Smooth muscle cell (in vitro differentiated cells): Measurements from ENCODE around the gene CSGALNACT2. TPM values are rescaled to one million over a fixed set of nuclear protein-coding genes. Genes with fewer than 3 reads are reported as not detected.

Source experiments
- DNase-seq: peaks from one replicate; lab custom pipeline; 2025; ENCODE audit not compliant: unreplicated experiment; lab: John Stamatoyannopoulos, UW
- H2AFZ ChIP-seq: fragments of 200-600 bp; sonication (generic); 2 replicates; pipeline ENCODE4 v1.6.0; 2016; ENCODE audit warnings: antibody characterized with exemption, low read depth, mild to moderate bottlenecking
- H3F3A ChIP-seq: fragments of 200-600 bp; sonication (generic); 2 replicates; pipeline ENCODE4 v1.6.0; 2017; ENCODE audit warnings: antibody characterized with exemption, low read depth
- H3K27ac ChIP-seq: fragments of 200-600 bp; sonication (generic); 2 replicates; pipeline ENCODE4 v1.5.1; 2016; ENCODE audit warnings: low read depth, mild to moderate bottlenecking
- H3K27me3 ChIP-seq: fragments of 200-600 bp; sonication (generic); 2 replicates; pipeline ENCODE4 v1.6.1; 2016; ENCODE audit warnings: low read depth, mild to moderate bottlenecking
- H3K36me3 ChIP-seq: fragments of 200-600 bp; sonication (generic); 2 replicates; pipeline ENCODE4 v1.5.1; 2016; ENCODE audit warnings: low read depth
- H3K4me1 ChIP-seq: fragments of 200-600 bp; sonication (generic); 2 replicates; pipeline ENCODE4 v1.5.1; 2016; ENCODE audit warnings: low read depth
- H3K4me2 ChIP-seq: fragments of 200-600 bp; sonication (generic); 2 replicates; pipeline ENCODE4 v1.6.0; 2016; ENCODE audit warnings: mild to moderate bottlenecking
- H3K4me3 ChIP-seq: fragments of 200-600 bp; sonication (generic); 2 replicates; pipeline ENCODE4 v1.5.1; 2016; ENCODE audit warnings: mild to moderate bottlenecking
- H3K79me2 ChIP-seq: fragments of 200-600 bp; sonication (generic); 2 replicates; pipeline ENCODE4 v1.6.0; 2016; ENCODE audit warnings: low read depth, mild to moderate bottlenecking
- H3K9ac ChIP-seq: fragments of 200-600 bp; sonication (generic); 2 replicates; pipeline ENCODE4 v1.6.0; 2016; ENCODE audit warnings: low read depth
- H3K9me3 ChIP-seq: fragments of 200-600 bp; sonication (generic); replicated peaks from 2 replicates; pipeline ENCODE4 v1.5.1; 2016; ENCODE audit warnings: low read depth
- H4K20me1 ChIP-seq: fragments of 200-600 bp; sonication (generic); 2 replicates; pipeline ENCODE4 v1.6.0; 2016; ENCODE audit warnings: low read depth
- WGBS: methylation state at CpG from one replicate; pipeline ENCODE4 v1.1.7; 2016; ENCODE audit warnings: low lambda C conversion rate; 5-methylcytosine and 5-hydroxymethylcytosine counted together
- polyA plus RNA-seq: library from polyadenylated mRNA; unstranded; fragments of >200 nt; fragmentation: Nextera tagmentation; extraction: Ambion mirVana; gene quantifications from 2 replicates; pipeline ENCODE4 v1.2.1, GENCODE V29; 2016
- total RNA-seq: library from RNA; depleted of rRNA; stranded (reverse); fragments of >200 nt; gene quantifications from 2 replicates; pipeline ENCODE4 v1.2.3, GENCODE V29; 2014
- TF ChIP-seq, protein P1 (sequence below): fragments of 200-600 bp; sonication (generic); IDR thresholded peaks from 2 replicates; pipeline ENCODE4 v1.5.1; 2017; ENCODE audit warnings: borderline replicate concordance, mild to moderate bottlenecking, antibody characterized with exemption; ENCODE audit not compliant: insufficient read depth, poor library complexity, severe bottlenecking

The CSGALNACT2 gene
- total and polyA plus RNA-seq, 2 experiments from 2014 or later, result 35.6 to 40.4 TPM

DNA sequence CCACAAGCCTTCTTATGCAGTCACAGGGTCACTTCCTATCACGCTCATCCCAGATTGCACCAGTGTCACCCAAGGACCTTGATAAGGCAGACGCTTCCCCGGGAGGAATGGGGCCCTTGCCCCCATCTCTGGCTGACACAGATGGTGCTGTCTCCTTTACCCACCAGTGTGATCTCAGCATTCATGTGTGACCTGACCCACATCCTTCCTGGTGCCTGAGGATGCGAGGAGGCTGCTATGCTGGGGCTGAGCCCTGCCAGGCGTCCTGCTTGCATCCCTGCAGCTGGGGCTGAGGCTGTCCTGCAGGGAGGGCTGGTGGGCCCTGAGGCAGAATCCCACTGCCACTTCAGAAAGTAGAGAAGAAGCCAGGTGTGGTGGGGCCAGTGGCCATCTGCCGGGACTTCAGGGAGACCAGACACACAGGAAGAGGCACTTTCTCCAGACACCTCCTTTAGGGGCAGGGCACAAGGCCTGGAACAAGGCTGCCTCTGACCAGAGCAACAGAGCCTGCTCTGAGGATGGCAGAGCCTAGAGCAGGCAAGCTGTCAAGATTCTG is 93.4 kb downstream of the CSGALNACT2 start:
- no peaks in the 10 kb centered on the region for H3K79me2 ChIP-seq
- DNase-seq, result no peak
- peaks cover 84% of the 10 kb centered on the region for H3K27me3 ChIP-seq
- H3K27ac ChIP-seq, result no peak overlapping the region
- no peaks in the 10 kb centered on the region for H3K36me3 ChIP-seq
- no peaks in the 10 kb centered on the region for H3K9me3 ChIP-seq
- H3K4me3 ChIP-seq, result no peak overlapping the region
- no peak overlapping the region for H2AFZ ChIP-seq
- no peaks in the 10 kb centered on the region for H3F3A ChIP-seq
- TF ChIP-seq, protein P1, sequence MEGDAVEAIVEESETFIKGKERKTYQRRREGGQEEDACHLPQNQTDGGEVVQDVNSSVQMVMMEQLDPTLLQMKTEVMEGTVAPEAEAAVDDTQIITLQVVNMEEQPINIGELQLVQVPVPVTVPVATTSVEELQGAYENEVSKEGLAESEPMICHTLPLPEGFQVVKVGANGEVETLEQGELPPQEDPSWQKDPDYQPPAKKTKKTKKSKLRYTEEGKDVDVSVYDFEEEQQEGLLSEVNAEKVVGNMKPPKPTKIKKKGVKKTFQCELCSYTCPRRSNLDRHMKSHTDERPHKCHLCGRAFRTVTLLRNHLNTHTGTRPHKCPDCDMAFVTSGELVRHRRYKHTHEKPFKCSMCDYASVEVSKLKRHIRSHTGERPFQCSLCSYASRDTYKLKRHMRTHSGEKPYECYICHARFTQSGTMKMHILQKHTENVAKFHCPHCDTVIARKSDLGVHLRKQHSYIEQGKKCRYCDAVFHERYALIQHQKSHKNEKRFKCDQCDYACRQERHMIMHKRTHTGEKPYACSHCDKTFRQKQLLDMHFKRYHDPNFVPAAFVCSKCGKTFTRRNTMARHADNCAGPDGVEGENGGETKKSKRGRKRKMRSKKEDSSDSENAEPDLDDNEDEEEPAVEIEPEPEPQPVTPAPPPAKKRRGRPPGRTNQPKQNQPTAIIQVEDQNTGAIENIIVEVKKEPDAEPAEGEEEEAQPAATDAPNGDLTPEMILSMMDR, result no peak
- no peak overlapping the region for H3K9ac ChIP-seq
- no peak overlapping the region for H3K4me2 ChIP-seq
- no peaks in the 10 kb centered on the region for H4K20me1 ChIP-seq
- 85% methylated on average over 6 of the region's 6 CpGs for WGBS
- no peaks in the 10 kb centered on the region for H3K4me1 ChIP-seq

DNA sequence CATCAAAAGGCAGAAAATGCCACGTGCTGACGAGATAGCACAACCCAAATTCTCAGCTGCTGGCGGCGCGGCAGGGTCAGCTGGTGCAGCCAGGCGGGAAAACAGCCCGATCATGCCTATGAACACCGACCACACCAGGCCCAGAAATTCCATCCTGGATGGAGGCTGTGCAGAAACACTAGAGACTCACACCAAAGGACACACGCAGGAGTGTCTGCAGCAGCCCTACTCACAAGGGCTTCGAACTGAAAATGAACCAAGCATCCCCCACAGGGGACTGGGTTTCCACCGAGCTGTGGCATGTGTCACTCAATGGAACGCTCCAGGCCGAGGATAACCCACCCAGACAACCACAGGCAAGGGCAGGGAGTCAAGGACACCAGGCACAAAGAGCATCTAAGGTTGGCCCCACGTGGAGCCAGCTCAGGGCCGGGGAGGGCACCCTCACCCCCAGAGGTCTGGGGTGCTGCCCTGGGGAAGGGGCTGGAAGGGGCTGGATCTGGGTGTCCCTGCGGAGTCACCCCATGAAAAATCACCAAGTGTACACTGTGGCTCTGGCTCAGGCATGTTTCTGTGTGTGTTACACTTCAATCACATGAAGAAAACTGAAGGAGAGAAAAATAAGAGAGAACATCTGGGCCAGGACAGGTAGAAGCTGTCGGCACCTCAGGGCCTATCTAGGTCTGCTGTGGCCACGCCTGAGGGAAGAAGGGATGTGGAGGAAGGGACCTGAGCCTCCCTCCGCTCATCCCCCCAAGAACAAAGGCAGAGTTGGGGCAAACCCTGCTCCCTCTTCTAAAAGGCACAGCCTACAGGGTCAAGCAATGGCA is 95.6 kb downstream of the CSGALNACT2 start:
- Histone ChIP-seq H3K27ac (no peak overlapping the region), H3F3A (no peaks in the 10 kb centered on the region), H3K9ac (no peak overlapping the region), H3K36me3 (no peaks in the 10 kb centered on the region), H3K79me2 (no peaks in the 10 kb centered on the region), H3K27me3 (peaks cover 63% of the 10 kb centered on the region), H3K4me3 (no peak overlapping the region), H3K4me2 (no peak overlapping the region), H2AFZ (no peak overlapping the region), H3K4me1 (no peaks in the 10 kb centered on the region), H3K9me3 (no peaks in the 10 kb centered on the region), H4K20me1 (no peaks in the 10 kb centered on the region)
- no peak for DNase-seq
- 90% methylated on average over 19 of the region's 19 CpGs for WGBS
- TF ChIP-seq, protein P1, result no peak

DNA sequence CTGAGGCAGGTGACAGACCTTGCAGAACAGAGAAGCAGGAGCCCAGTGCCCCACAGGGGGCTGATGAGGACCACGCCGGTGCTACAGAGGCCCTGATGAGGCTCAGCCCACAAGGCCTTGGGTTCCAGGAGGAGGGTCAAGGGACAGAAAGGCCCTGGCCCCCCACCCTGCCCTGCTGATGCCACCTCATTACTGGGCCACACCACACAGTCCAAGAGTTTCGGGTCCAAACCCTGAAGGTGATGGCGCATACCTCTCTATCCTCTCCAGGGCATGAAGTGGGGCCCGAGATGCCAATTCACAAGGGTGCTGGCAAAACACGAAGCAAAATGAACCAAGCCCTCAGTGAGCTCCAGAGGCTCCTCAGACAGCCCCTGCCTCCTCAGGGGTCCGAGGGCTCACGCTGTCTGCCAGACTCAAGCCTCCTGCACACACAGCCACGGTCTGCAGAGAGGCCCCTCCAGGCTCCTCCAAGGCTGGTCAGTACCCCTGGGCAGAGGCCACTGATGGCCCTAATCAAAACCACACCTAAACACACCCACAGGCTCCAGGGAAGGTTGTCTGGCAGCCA is 96.3 kb downstream of the CSGALNACT2 start:
- no peak overlapping the region for H3K4me2 ChIP-seq
- 93% methylated on average over 9 of the region's 9 CpGs for WGBS
- TF ChIP-seq, protein P1, result no peak
- H3F3A ChIP-seq, result no peaks in the 10 kb centered on the region
- H3K36me3 ChIP-seq, result no peaks in the 10 kb centered on the region
- H2AFZ ChIP-seq, result no peak overlapping the region
- no peaks in the 10 kb centered on the region for H3K79me2 ChIP-seq
- H3K9me3 ChIP-seq, result no peaks in the 10 kb centered on the region
- no peaks in the 10 kb centered on the region for H4K20me1 ChIP-seq
- H3K27ac ChIP-seq, result no peak overlapping the region
- DNase-seq, result no peak
- no peak overlapping the region for H3K4me3 ChIP-seq
- no peaks in the 10 kb centered on the region for H3K4me1 ChIP-seq
- H3K9ac ChIP-seq, result no peak overlapping the region
- peaks cover 56% of the 10 kb centered on the region for H3K27me3 ChIP-seq

Other genes starting within 250 kb of the CSGALNACT2 start
- 0.94 and 1.9 TPM in 2 replicates for gene RET, start 61.4 kb upstream of the CSGALNACT2 start, total RNA-seq
- 0.70 and 1.7 TPM in 2 replicates for gene RET, start 61.4 kb upstream of the CSGALNACT2 start, polyA plus RNA-seq
- gene RASGEF1A, start 128.6 kb downstream of the CSGALNACT2 start, total RNA-seq, result 5.9 and 8.9 TPM in 2 replicates
- 7.7 and 7.9 TPM in 2 replicates for gene RASGEF1A, start 128.6 kb downstream of the CSGALNACT2 start, polyA plus RNA-seq
- gene FXYD4, start 233.2 kb downstream of the CSGALNACT2 start, total RNA-seq, result not detected in 2 replicates
- not detected in 2 replicates for gene FXYD4, start 233.2 kb downstream of the CSGALNACT2 start, polyA plus RNA-seq